ENCODE results near the gene SRGN.

Gene SRGN

DNA sequence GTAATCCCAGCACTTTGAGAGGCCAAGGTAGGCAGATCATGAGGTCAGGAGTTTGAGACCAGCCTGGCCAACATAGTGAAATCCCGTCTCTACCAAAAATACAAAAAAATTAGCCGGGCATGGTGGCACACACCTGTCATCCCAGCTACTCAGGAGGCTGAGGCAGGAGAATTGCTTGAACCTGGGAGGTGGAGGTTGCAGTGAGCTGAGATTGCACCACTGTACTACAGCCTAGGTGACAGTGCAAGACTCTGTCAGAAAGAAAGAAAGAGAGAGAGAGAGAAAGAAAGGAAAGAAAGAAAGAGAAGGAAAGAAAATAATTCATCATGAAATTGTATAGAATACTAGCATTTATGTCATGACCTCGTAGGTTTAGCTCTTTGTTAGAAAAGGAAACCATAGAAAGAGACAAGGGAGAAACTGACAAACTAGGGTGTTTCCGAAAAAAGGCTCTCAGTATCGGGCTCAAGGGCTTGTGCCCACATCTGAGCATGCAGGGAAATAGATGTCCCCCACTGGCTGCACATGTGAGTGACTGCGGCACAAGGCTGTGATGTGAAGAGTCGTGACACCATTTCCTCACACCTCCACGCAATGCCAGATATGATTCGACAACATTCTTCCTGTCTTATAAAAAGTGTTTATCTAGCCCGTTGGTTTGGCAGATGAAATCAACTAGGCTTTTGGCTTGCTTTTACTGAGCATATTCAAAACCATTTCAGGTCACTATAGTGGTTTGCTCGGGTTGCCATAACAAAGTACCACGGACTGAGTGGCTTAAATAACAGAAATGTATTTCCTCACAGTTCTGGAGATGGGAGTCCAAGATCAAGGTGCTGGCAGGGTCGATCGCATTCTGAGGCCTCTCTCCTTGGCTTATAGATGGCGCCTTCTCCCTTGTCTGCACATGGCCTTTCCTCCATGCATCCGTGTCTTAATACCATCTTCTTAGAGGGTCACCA, 2.0 kb downstream of the SRGN start:
- DNase-seq = peak in 2 of 56 donors; percentile 6 to 7

- no peak for DNase-seq
Observed at GRCh38 chr10:69090685-69091084, 2.8 kb downstream of the SRGN start.

- DNase-seq = no peak
Observed at GRCh38 chr10:69091143-69091651, 3.3 kb downstream of the SRGN start.

DNA sequence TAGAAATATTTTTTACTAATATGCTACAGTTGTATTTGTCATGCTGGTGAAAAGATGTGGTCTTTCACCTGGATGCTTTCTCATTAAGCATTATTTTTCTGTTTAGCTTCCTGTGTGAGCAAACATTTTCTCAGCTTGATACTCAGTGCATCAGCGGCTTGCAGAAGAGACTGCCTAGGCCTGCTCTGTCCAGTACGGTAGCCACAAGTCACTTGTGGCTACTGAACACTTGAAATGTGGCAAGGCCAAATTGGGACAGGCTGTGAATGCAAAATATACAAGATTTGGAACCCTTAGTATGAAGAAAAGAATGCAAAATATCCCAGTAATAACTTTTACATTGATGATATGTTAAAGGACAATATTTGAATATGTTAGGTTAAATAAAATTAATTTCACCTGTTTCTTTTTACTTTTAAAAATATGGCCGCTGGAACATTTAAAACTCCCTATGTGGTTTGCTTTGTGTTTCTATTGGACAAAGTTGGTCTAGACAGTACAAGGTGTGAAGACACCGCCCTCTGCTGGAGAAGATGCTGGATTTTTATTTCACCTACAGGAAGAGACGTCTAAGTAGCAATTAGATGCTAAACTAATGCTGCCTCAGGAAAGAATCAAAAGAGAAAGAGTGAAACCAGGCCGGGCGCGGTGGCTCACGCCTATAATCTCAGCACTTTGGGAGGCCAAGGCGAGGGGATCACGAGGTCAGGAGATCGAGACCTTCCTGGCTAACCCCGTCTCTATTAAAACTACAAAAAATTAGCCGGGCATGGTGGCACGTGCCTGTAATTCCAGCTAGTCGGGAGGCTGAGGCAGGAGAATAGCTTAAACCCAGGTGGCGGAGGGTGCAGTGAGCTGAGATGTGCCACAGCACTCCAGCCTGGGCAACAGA, 5.3 kb downstream of the SRGN start:
- DNase-seq = peak in 23 of 56 donors; percentile 2 to 77 (median 10)

DNA sequence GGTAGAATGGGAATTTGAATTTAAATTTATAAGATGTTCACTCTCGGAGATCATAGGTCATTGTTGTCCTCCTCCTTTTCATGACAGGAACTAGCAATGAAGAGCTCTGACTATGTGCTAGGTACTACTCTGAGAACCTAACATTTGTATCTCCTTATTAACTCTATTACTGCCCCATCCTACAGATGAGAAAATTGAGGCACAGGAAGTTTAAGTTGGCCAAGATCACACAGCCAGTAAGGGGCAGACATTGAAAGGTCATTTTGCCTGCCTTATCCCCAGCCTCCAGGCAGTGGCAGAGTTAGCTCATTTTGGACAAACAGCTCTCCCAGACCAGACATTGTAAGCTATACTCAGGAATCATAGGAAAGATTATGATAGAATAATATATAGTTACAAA, 6.0 kb downstream of the SRGN start:
- DNase-seq = no peak

DNA sequence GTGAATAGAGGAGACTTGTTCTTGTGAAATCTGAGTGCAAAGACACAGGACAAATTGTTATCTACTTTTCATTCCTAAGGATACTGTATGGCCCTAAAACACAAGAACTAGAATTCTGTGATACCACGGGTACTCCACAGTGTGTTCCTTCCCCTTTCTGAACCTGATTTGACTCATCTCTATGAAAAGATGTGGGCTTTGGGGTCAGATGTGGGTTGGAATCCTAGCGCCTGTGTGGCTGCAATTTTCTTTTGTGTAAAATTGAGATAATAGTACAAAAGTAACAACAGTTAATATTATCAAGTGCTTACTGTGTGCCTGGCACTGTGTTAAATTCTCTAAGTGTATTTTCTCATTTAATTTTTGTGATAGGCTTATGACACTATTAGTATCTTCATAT, 8.1 kb downstream of the SRGN start:
- DNase-seq = no peak

DNA sequence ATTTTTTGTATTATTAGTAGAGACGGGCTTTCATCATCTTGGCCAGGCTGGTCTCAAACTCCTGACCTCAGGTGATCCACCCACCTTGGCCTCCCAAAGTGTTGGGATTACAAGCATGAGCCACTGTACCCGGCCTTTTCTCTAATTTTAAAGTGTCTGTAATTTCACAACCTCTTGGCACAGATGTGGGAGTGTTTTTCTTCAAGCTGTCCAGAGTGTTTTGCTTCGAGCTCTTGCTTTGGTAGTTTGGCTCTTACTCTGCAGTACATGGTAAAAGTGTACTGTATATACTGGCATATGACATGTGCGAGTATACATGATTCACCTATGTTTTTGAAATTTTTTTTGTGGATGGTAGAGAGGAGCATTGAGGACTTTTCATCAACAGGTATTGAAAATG, 9.8 kb downstream of the SRGN start:
- DNase-seq = no peak

GRCh38 chr10:69100136-69100872, 12.4 kb downstream of the SRGN start:
- DNase-seq = no peak

DNA sequence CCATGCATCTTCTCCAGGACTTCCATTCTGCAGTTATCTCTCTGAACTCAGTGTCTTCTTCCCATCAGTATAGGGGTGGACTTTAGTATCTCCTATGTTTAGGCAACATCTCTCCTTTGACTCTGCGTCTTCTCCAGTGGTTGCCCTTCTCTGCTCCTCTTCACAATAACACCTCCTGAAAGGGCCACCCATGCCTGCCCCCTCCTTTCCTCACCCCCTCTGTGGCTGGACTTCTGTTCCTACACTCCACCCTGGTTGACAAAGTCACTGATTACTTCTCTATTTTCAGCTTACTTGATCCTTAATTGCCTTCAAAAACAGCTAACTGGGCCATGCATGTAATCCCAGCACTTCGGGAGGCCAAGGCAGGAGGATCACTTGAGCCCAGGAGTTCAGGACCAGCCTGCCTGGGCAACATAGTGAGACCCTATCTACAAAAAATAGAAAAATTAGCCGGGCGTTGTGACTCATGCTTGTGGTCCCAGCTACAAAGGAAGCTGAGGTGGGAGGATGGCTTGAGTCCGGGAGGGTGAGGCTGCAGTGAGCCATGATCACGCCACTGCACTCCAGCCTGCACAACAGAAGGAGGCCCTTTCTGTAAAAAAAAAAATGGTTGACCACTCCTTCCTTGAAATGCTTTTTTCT, 13.7 kb downstream of the SRGN start:
- no peak for DNase-seq

- DNase-seq = no peak
Observed at GRCh38 chr10:69102440-69102839, 14.5 kb downstream of the SRGN start.

DNA sequence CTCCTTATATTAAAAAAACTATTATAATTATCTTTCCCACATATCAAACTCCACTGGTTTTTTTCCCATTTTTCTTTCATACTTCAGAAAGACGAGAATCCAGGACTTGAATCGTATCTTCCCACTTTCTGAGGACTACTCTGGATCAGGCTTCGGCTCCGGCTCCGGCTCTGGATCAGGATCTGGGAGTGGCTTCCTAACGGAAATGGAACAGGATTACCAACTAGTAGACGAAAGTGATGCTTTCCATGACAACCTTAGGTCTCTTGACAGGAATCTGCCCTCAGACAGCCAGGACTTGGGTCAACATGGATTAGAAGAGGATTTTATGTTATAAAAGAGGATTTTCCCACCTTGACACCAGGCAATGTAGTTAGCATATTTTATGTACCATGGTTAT, 15.9 kb downstream of the SRGN start:
- DNase-seq = no peak

GRCh38 chr10:69104994-69105790, 17.3 kb downstream of the SRGN start:
- no peak for DNase-seq

DNA sequence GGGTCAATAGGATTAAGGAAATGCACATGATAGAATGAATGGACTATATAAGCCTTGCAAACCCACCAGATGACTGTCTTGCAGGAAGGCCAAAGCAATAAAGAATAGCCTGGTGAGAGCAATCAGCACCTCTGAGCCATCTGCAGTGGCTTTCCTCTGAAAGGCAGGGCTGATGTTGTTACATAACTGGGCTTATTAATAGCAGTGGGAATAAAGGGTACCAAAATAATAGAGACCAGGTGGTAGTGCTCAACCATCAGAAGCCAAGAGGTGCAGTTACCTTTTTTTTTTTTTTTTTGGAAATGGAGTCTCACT, 19.2 kb downstream of the SRGN start:
- DNase-seq = no peak

DNA sequence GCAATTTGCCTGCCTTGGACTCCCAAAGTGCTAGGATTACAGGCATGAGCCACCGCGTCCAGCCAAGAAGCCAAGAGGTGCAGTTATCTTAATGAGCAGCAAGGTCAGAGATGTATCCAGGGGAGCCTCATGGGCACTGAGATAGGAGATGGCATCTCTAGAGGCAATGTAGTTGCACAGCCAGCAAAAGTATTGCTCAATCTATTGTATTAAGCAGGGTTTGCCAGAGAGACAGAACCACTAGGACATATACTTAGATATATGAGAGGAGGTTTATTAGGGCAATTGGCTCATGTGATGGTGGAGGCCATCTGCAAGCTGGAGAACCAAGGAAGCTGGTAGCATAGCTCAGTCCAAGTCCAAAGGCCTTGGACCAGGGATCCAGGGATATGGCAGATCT, 19.8 kb downstream of the SRGN start:
- DNase-seq = no peak

GRCh38 chr10:69119896-69120295, 32.0 kb downstream of the SRGN start:
- no peak for DNase-seq

- DNase-seq = peak in 2 of 56 donors; percentile 27 to 55
Observed at GRCh38 chr10:69123306-69123746, 35.4 kb downstream of the SRGN start.

GRCh38 chr10:69123747-69124562, 36.1 kb downstream of the SRGN start, which contains the start of gene VPS26A:
TSS of gene VPS26A (plus strand) at chr10:69124178. CDS start at chr10:69124278, 100 bp downstream.
- peak; percentile 86 to 100 (median 98) for DNase-seq

GRCh38 chr10:69124563-69125268, 36.8 kb downstream of the SRGN start:
- DNase-seq = peak in 18 of 56 donors; percentile 0 to 37 (median 15)
